WTC11 (cell line): Measurements from ENCODE around the gene U2AF1L4. TPM values are rescaled to one million over a fixed set of nuclear protein-coding genes. Genes with fewer than 3 reads are reported as not detected.

ENCODE experiments used
- ATAC-seq: fragments of 200-7000 bp; cut with Tn5 transposase; 2 replicates; pipeline ENCODE4 v1.10.0; 2021; ENCODE audit warnings: mild to moderate bottlenecking, moderate library complexity
- CTCF ChIA-PET: fragments of 300-600 bp; sonication (Branson Sonifier 250); formaldehyde crosslinking; loops from one replicate; lab custom pipeline; 2021; ENCODE audit warnings: antibody characterized with exemption; lab: Charles Lee
- POLR2A ChIA-PET: fragments of 350-600 bp; sonication (Branson Sonifier 250); formaldehyde crosslinking; loops from one replicate; lab custom pipeline; 2021; ENCODE audit warnings: antibody characterized with exemption; lab: Charles Lee
- DNase-seq: peaks from one replicate; pipeline ENCODE4 v3.0.0; 2021; ENCODE audit warnings: low spot score
- H3K27ac Mint-ChIP-seq: 2 replicates; pipeline ENCODE4 v1.8.0; 2021; ENCODE audit warnings: mixed read lengths
- H3K27me3 Mint-ChIP-seq: 2 replicates; pipeline ENCODE4 v1.8.0; 2021; ENCODE audit warnings: low read depth, mild to moderate bottlenecking, moderate library complexity, mixed read lengths
- H3K36me3 Mint-ChIP-seq: 2 replicates; pipeline ENCODE4 v1.8.0; 2021; ENCODE audit warnings: mixed read lengths
- H3K4me1 Mint-ChIP-seq: 2 replicates; pipeline ENCODE4 v1.8.0; 2022; ENCODE audit warnings: mixed read lengths
- H3K4me3 Mint-ChIP-seq: 2 replicates; pipeline ENCODE4 v1.8.0; 2021; ENCODE audit warnings: mild to moderate bottlenecking, moderate library complexity, mixed read lengths
- H3K9me3 Mint-ChIP-seq: 2 replicates; pipeline ENCODE4 v1.8.0; 2021; ENCODE audit warnings: mixed read lengths
- ETV6 ChIP-seq: sonication (generic); formaldehyde crosslinking; IDR thresholded peaks from 2 replicates; pipeline ENCODE4 v1.8.1; 2022; ENCODE audit warnings: mild to moderate bottlenecking, missing genetic modification reagents
- FOXK1 ChIP-seq: sonication (generic); formaldehyde crosslinking; IDR thresholded peaks from 2 replicates; pipeline ENCODE4 v1.8.0; 2022; ENCODE audit warnings: mild to moderate bottlenecking, moderate library complexity, missing genetic modification reagents
- HMGA2 ChIP-seq: fragments of 250-450 bp; sonication (Bioruptor Pico); IDR thresholded peaks from 2 replicates; pipeline ENCODE4 v1.4.0; 2021; ENCODE audit warnings: mild to moderate bottlenecking, moderate library complexity
- IRF1 ChIP-seq: sonication (generic); formaldehyde crosslinking; IDR thresholded peaks from 2 replicates; pipeline ENCODE4 v1.8.0; 2023; ENCODE audit warnings: missing genetic modification reagents
- JUN ChIP-seq: sonication (generic); formaldehyde crosslinking; IDR thresholded peaks from 2 replicates; pipeline ENCODE4 v1.8.0; 2023; ENCODE audit warnings: mild to moderate bottlenecking, missing genetic modification reagents
- KAT7 ChIP-seq: sonication (generic); formaldehyde crosslinking; IDR thresholded peaks from 2 replicates; pipeline ENCODE4 v1.8.1; 2023; ENCODE audit warnings: missing genetic modification reagents, mild to moderate bottlenecking, borderline replicate concordance
- MYBL2 ChIP-seq: sonication (generic); formaldehyde crosslinking; IDR thresholded peaks from 2 replicates; pipeline ENCODE4 v1.8.1; 2023; ENCODE audit warnings: mild to moderate bottlenecking, moderate library complexity, missing genetic modification reagents
- NFYB ChIP-seq: sonication (generic); formaldehyde crosslinking; conservative IDR thresholded peaks from 2 replicates; pipeline ENCODE4 v1.8.0; 2022; ENCODE audit warnings: low read depth, missing genetic modification reagents
- NR1H2 ChIP-seq: sonication (generic); formaldehyde crosslinking; IDR thresholded peaks from 2 replicates; pipeline ENCODE4 v1.9.0; 2021; ENCODE audit warnings: mild to moderate bottlenecking, moderate library complexity, missing genetic modification reagents
- TCF7 ChIP-seq: sonication (generic); formaldehyde crosslinking; IDR thresholded peaks from 2 replicates; pipeline ENCODE4 v1.8.0; 2022; ENCODE audit warnings: mild to moderate bottlenecking, low read depth, missing genetic modification reagents, moderate library complexity
- TEAD1 ChIP-seq: sonication (generic); formaldehyde crosslinking; IDR thresholded peaks from 2 replicates; pipeline ENCODE4 v1.8.0; 2022; ENCODE audit warnings: mild to moderate bottlenecking, missing genetic modification reagents
- USF1 ChIP-seq: sonication (generic); formaldehyde crosslinking; IDR thresholded peaks from 2 replicates; pipeline ENCODE4 v1.8.0; 2022; ENCODE audit warnings: mild to moderate bottlenecking, missing genetic modification reagents
- ZMAT4 ChIP-seq: fragments of 250-450 bp; sonication (Bioruptor Pico); IDR thresholded peaks from 2 replicates; pipeline ENCODE4 v1.9.0; 2021; ENCODE audit warnings: mild to moderate bottlenecking
- ZNF121 ChIP-seq: sonication (generic); formaldehyde crosslinking; IDR thresholded peaks from 2 replicates; pipeline ENCODE4 v1.8.0; 2023; ENCODE audit warnings: missing genetic modification reagents
- total RNA-seq: library from RNA; stranded (reverse); gene quantifications from 3 replicates; pipeline ENCODE4 v1.2.3, GENCODE V29; 2021
- TF ChIP-seq, protein P1 (sequence below): fragments of 250-450 bp; sonication (Bioruptor Pico); conservative IDR thresholded peaks from 2 replicates; pipeline ENCODE4 v1.9.0; 2021; ENCODE audit warnings: mild to moderate bottlenecking
- TF ChIP-seq, protein P2 (sequence below): fragments of 250-450 bp; sonication (Bioruptor Pico); IDR thresholded peaks from 2 replicates; pipeline ENCODE4 v2.1.2; 2022; ENCODE audit warnings: mild to moderate bottlenecking, moderate library complexity
- TF ChIP-seq, protein P3 (sequence below): sonication (generic); formaldehyde crosslinking; IDR thresholded peaks from 2 replicates; pipeline ENCODE4 v1.8.1; 2022; ENCODE audit warnings: low read depth, mild to moderate bottlenecking, moderate library complexity, missing genetic modification reagents, borderline replicate concordance
- TF ChIP-seq, protein P4 (sequence below): sonication (generic); formaldehyde crosslinking; IDR thresholded peaks from 2 replicates; pipeline ENCODE4 v1.8.0; 2022; ENCODE audit warnings: mild to moderate bottlenecking, missing genetic modification reagents

Gene U2AF1L4
- total RNA-seq, 1 experiment from 2014 or later: 20.9 TPM

GRCh38 chr19:35789978-35790944 is 45.0 kb upstream of the U2AF1L4 start (continued):
- TF ChIP-seq KAT7 (CRISPR knock-in tag) (no peak), ZNF121 (CRISPR knock-in tag) (no peak)

DNA sequence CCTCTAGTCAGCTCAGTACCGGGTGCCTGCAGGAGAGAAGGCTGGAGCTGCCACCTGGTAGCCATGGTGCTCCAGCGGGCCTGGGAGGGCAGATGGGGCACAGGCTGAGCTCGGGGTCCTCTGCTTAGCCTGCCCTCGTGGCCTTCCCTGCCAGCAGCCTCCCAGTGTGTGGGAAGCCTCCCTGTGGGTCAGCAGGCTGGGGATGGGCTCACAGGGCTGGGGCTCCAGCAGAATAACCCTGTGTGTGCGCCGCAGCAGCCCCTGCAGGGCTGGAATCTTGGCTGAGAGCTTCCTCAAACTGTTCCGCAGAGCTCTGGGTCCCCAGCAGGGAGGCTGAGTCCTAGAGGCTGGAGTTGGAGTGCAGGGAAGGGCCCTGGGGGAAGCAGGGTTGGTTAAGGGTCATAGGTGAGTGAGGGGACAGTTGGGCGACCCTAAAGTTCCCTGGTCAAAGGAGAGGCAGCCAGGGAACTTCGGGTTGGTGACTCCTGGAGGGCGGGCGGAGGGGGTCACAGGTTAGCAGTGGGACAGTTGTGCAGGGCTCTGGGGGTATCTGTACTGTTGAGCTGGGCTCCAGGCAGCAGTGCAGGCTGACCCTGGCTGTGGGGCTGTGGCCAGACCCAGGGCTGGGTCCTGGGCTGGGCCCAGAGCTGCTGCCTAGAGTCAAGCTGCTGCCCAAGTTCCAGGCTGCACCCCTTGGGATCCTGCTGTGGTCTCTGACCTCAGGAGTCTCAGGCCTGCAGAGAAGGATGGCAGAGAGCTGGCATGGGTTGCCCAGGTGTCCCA is 44.2 kb upstream of the U2AF1L4 start:
- ATAC-seq (no peak), DNase-seq (no peak)
- Mint-ChIP-seq H3K4me1 (peaks cover 12% of the 10 kb centered on the region), H3K36me3 (no peaks in the 10 kb centered on the region), H3K27ac (no peak overlapping the region), H3K9me3 (no peaks in the 10 kb centered on the region), H3K27me3 (no peaks in the 10 kb centered on the region), H3K4me3 (no peak overlapping the region)
- TF ChIP-seq HMGA2 (CRISPR knock-in tag) (no peak), TEAD1 (CRISPR knock-in tag) (no peak), IRF1 (CRISPR knock-in tag) (no peak), MYBL2 (CRISPR knock-in tag) (no peak), JUN (CRISPR knock-in tag) (no peak), NFYB (CRISPR knock-in tag) (no peak), FOXK1 (CRISPR knock-in tag) (no peak), USF1 (CRISPR knock-in tag) (no peak), TCF7 (CRISPR knock-in tag) (no peak), NR1H2 (CRISPR knock-in tag) (no peak), ZMAT4 (CRISPR knock-in tag) (no peak), ETV6 (CRISPR knock-in tag) (no peak)
- TF ChIP-seq, protein P1, sequence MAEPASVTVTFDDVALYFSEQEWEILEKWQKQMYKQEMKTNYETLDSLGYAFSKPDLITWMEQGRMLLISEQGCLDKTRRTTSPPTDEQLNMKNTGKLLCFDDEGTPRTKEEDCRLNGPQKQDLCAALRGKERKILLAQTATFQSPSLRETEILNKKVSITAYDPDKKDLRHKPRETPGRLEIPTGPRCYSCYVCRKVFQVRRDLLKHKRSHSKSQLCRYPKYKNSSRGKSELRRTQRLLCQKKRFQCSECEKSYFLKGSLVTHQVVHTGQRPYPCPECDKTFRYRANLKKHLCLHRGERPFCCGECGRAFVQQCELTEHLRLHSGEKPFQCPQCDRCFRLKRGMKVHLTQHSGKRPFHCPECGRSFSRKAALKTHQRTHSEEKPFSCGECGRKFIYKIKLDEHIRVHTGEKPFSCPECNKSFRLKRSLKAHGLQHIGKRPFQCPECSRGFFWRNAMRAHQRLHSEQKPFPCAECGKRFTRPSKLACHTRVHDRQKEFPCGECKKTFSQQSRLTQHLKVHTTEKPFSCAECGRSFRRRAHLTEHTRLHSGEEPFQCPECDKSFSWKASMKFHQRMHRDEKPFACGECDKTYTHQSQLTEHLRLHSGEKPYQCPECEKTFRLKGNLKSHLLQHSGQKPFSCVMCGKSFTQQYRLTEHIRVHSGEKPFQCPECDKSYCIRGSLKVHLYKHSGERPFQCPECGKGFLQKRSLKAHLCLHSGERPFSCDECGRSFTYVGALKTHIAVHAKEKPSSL (CRISPR knock-in tag): no peak
- TF ChIP-seq, protein P2, sequence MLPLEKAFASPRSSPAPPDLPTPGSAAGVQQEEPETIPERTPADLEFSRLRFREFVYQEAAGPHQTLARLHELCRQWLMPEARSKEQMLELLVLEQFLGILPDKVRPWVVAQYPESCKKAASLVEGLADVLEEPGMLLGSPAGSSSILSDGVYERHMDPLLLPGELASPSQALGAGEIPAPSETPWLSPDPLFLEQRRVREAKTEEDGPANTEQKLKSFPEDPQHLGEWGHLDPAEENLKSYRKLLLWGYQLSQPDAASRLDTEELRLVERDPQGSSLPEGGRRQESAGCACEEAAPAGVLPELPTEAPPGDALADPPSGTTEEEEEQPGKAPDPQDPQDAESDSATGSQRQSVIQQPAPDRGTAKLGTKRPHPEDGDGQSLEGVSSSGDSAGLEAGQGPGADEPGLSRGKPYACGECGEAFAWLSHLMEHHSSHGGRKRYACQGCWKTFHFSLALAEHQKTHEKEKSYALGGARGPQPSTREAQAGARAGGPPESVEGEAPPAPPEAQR: no peak
- TF ChIP-seq, protein P3, sequence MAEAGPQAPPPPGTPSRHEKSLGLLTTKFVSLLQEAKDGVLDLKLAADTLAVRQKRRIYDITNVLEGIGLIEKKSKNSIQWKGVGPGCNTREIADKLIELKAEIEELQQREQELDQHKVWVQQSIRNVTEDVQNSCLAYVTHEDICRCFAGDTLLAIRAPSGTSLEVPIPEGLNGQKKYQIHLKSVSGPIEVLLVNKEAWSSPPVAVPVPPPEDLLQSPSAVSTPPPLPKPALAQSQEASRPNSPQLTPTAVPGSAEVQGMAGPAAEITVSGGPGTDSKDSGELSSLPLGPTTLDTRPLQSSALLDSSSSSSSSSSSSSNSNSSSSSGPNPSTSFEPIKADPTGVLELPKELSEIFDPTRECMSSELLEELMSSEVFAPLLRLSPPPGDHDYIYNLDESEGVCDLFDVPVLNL (CRISPR knock-in tag): no peak
- TF ChIP-seq, protein P4, sequence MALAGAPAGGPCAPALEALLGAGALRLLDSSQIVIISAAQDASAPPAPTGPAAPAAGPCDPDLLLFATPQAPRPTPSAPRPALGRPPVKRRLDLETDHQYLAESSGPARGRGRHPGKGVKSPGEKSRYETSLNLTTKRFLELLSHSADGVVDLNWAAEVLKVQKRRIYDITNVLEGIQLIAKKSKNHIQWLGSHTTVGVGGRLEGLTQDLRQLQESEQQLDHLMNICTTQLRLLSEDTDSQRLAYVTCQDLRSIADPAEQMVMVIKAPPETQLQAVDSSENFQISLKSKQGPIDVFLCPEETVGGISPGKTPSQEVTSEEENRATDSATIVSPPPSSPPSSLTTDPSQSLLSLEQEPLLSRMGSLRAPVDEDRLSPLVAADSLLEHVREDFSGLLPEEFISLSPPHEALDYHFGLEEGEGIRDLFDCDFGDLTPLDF (CRISPR knock-in tag): no peak
- ChIA-PET CTCF (interaction anchor here (0.5 to 2.8 kb wide), 7 partner anchors 13 to 335 kb away, joined by 3 to 8 read pairs (median 3); partner anchors contain the start of genes LIN37, PSENEN and U2AF1L4), POLR2A (no interaction called here)
